MM.1S (cell line): ENCODE data around the gene CCT7.

ENCODE experiments used
- DNase-seq: peaks from one replicate; pipeline ENCODE4 v3.0.0-alpha.2; 2015
- H2AFZ ChIP-seq: fragments of 300-600 bp; sonication (generic); 2 replicates; pipeline ENCODE4 v1.6.0; 2016; ENCODE audit warnings: antibody characterized with exemption, low read length
- H3F3A ChIP-seq: fragments of 300-600 bp; sonication (generic); 2 replicates; pipeline ENCODE4 v1.6.1; 2016; ENCODE audit warnings: mild to moderate bottlenecking, antibody characterized with exemption, low read length, moderate library complexity, mixed read lengths; ENCODE audit not compliant: insufficient read depth
- H3K27ac ChIP-seq: fragments of 300-600 bp; sonication (generic); 2 replicates; pipeline ENCODE4 v1.5.1; 2016; ENCODE audit warnings: mild to moderate bottlenecking, low read length
- H3K27me3 ChIP-seq: fragments of 300-600 bp; sonication (generic); replicated peaks from 2 replicates; pipeline ENCODE4 v1.6.0; 2016; ENCODE audit warnings: low read length; ENCODE audit not compliant: insufficient read depth
- H3K36me3 ChIP-seq: fragments of 300-600 bp; sonication (generic); replicated peaks from 2 replicates; pipeline ENCODE4 v1.6.1; 2016; ENCODE audit warnings: mild to moderate bottlenecking, low read length, mixed read lengths; ENCODE audit not compliant: insufficient read depth
- H3K4me1 ChIP-seq: fragments of 300-600 bp; sonication (generic); 2 replicates; pipeline ENCODE4 v1.6.1; 2016; ENCODE audit warnings: low read length, mixed read lengths
- H3K4me2 ChIP-seq: fragments of 300-600 bp; sonication (generic); 2 replicates; pipeline ENCODE4 v1.6.0; 2016; ENCODE audit warnings: low read depth, low read length
- H3K4me3 ChIP-seq: fragments of 300-600 bp; sonication (generic); 2 replicates; pipeline ENCODE4 v1.5.1; 2016; ENCODE audit warnings: low read length, mixed read lengths
- H3K79me2 ChIP-seq: fragments of 300-600 bp; sonication (generic); 2 replicates; pipeline ENCODE4 v1.6.1; 2016; ENCODE audit warnings: mixed run types, low read length, mixed read lengths
- H3K9ac ChIP-seq: fragments of 300-600 bp; sonication (generic); 2 replicates; pipeline ENCODE4 v1.6.1; 2016; ENCODE audit warnings: low read length, mixed read lengths
- H3K9me2 ChIP-seq: fragments of 300-600 bp; sonication (generic); replicated peaks from 2 replicates; pipeline ENCODE4 v1.6.1; 2016; ENCODE audit warnings: mild to moderate bottlenecking, low read length, mixed read lengths; ENCODE audit not compliant: insufficient read depth
- H3K9me3 ChIP-seq: fragments of 300-600 bp; sonication (generic); replicated peaks from 2 replicates; pipeline ENCODE4 v1.6.1; 2016; ENCODE audit warnings: mild to moderate bottlenecking, low read length, mixed read lengths; ENCODE audit not compliant: insufficient read depth
- H4K20me1 ChIP-seq: fragments of 300-600 bp; sonication (generic); 2 replicates; pipeline ENCODE4 v1.6.1; 2016; ENCODE audit warnings: mild to moderate bottlenecking, low read length, moderate library complexity, mixed read lengths; ENCODE audit not compliant: insufficient read depth
- EZH2 ChIP-seq: fragments of 300-600 bp; sonication (generic); optimal IDR thresholded peaks from 2 replicates; pipeline ENCODE3; 2017; ENCODE audit warnings: low read depth, mild to moderate bottlenecking, antibody characterized with exemption, low read length, mixed read lengths
- EZH2phosphoT487 ChIP-seq: fragments of 300-600 bp; sonication (generic); IDR thresholded peaks from 2 replicates; pipeline ENCODE4 v1.6.1; 2018; ENCODE audit warnings: antibody characterized with exemption, low read length
- TF ChIP-seq, protein P1 (sequence below): fragments of 300-600 bp; sonication (generic); IDR thresholded peaks from 2 replicates; pipeline ENCODE4 v1.5.1; 2016; ENCODE audit warnings: antibody characterized with exemption, low read length, mixed read lengths

CCT7 gene

GRCh38 chr2:73269686-73270465, 35.8 kb downstream of the CCT7 start:
- Histone ChIP-seq H3K27ac (no peak overlapping the region), H3K9ac (no peak overlapping the region)

DNA sequence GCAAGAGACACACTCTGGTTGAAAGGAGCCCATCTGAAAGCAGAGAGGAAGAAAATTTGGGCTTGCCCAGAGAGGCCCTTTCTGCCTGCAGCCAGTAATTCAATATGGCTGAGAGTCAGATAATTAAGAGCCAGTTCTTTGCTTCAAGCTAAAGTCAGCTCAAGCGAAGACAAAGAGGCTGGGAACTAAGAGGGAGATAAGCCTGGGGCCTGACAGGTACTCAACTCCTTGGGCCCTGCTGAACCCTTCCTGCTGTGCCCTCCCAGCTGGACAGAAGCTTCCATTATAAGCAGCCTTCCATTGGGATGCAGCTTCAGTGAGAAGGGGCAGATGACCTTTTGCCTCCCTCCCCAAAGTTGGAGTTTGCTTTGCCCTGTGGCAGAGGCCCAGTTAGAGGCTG, 38.2 kb downstream of the CCT7 start:
- Histone ChIP-seq H3K4me3 (no peak overlapping the region), H2AFZ (no peak overlapping the region), H4K20me1 (no peaks in the 10 kb centered on the region), H3K4me1 (no peaks in the 10 kb centered on the region), H3K27me3 (no peaks in the 10 kb centered on the region), H3K9me2 (no peaks in the 10 kb centered on the region), H3K27ac (no peak overlapping the region), H3K9me3 (no peaks in the 10 kb centered on the region), H3K36me3 (no peaks in the 10 kb centered on the region), H3K79me2 (no peaks in the 10 kb centered on the region), H3K4me2 (no peak overlapping the region), H3F3A (no peaks in the 10 kb centered on the region), H3K9ac (no peak overlapping the region)
- TF ChIP-seq EZH2 = no peak
- TF ChIP-seq EZH2phosphoT487 = no peak
- TF ChIP-seq, protein P1, sequence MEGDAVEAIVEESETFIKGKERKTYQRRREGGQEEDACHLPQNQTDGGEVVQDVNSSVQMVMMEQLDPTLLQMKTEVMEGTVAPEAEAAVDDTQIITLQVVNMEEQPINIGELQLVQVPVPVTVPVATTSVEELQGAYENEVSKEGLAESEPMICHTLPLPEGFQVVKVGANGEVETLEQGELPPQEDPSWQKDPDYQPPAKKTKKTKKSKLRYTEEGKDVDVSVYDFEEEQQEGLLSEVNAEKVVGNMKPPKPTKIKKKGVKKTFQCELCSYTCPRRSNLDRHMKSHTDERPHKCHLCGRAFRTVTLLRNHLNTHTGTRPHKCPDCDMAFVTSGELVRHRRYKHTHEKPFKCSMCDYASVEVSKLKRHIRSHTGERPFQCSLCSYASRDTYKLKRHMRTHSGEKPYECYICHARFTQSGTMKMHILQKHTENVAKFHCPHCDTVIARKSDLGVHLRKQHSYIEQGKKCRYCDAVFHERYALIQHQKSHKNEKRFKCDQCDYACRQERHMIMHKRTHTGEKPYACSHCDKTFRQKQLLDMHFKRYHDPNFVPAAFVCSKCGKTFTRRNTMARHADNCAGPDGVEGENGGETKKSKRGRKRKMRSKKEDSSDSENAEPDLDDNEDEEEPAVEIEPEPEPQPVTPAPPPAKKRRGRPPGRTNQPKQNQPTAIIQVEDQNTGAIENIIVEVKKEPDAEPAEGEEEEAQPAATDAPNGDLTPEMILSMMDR = no peak
- no peak for DNase-seq

More at GRCh38 chr2:73269686-73270465, 35.8 kb downstream of the CCT7 start:
- Histone ChIP-seq H3K9me2 (no peaks in the 10 kb centered on the region), H4K20me1 (no peaks in the 10 kb centered on the region), H3F3A (no peaks in the 10 kb centered on the region), H3K79me2 (no peaks in the 10 kb centered on the region), H3K4me3 (peak overlapping the region; percentile 46; the same call in 1 of the 2 replicates), H3K36me3 (no peaks in the 10 kb centered on the region), H3K9me3 (no peaks in the 10 kb centered on the region), H3K4me1 (no peaks in the 10 kb centered on the region), H2AFZ (no peak overlapping the region), H3K4me2 (peak overlapping the region; percentile 49; the same call in 1 of the 2 replicates), H3K27me3 (no peaks in the 10 kb centered on the region)
- TF ChIP-seq EZH2phosphoT487 = no peak
- TF ChIP-seq, protein P1 = no peak
- no peak for TF ChIP-seq EZH2
- no peak for DNase-seq

- H3K9me2 ChIP-seq = no peaks in the 10 kb centered on the region
- H3K4me1 ChIP-seq = no peaks in the 10 kb centered on the region
- TF ChIP-seq EZH2 (no peak), EZH2phosphoT487 (no peak)
- TF ChIP-seq, protein P1 = no peak
- H3K9ac ChIP-seq = no peak overlapping the region
- H3F3A ChIP-seq = no peaks in the 10 kb centered on the region
- no peaks in the 10 kb centered on the region for H4K20me1 ChIP-seq
- DNase-seq = no peak
- peaks cover 14% of the 10 kb centered on the region for H3K79me2 ChIP-seq
- H3K27ac ChIP-seq = no peak overlapping the region
- no peaks in the 10 kb centered on the region for H3K9me3 ChIP-seq
- no peaks in the 10 kb centered on the region for H3K27me3 ChIP-seq
- no peak overlapping the region for H2AFZ ChIP-seq
- H3K4me2 ChIP-seq = no peak overlapping the region
- H3K4me3 ChIP-seq = no peak overlapping the region
- no peaks in the 10 kb centered on the region for H3K36me3 ChIP-seq
Measured at GRCh38 chr2:73279852-73280251, 45.7 kb downstream of the CCT7 start.
